AG09319 (cell line): Measurements from ENCODE around the gene SESN1.

ENCODE experiments used
- DNase-seq: peaks from one replicate; pipeline ENCODE4 v3.0.0-alpha.2; 2010; ENCODE audit warnings: low read depth; ENCODE audit errors: extremely low read depth
- CTCF ChIP-seq: IDR thresholded peaks from 2 replicates; pipeline ENCODE4 v1.5.1; 2011; ENCODE audit warnings: low read depth, mild to moderate bottlenecking, inconsistent platforms, low read length, moderate library complexity

The SESN1 gene

GRCh38 chr6:108944071-108944470 is 150.6 kb downstream of the SESN1 start:
- no peak for TF ChIP-seq CTCF
- DNase-seq, result no peak

- no peak for DNase-seq
These were observed 151.8 kb downstream of the SESN1 start for GRCh38 chr6:108942556-108943492.

GRCh38 chr6:108941859-108942258 is 152.8 kb downstream of the SESN1 start:
- DNase-seq, result no peak

More at GRCh38 chr6:108942556-108943492, 151.8 kb downstream of the SESN1 start:
- TF ChIP-seq CTCF, result no peak

GRCh38 chr6:108941281-108941680 is 153.4 kb downstream of the SESN1 start:
- no peak for DNase-seq
- TF ChIP-seq CTCF, result no peak

More at GRCh38 chr6:108941859-108942258, 152.8 kb downstream of the SESN1 start:
- TF ChIP-seq CTCF, result no peak

- DNase-seq, result no peak
- no peak for TF ChIP-seq CTCF
These were observed 153.9 kb downstream of the SESN1 start for GRCh38 chr6:108940741-108941140.

- TF ChIP-seq CTCF, result no peak
- no peak for DNase-seq
These were observed 157.5 kb downstream of the SESN1 start for GRCh38 chr6:108937170-108937569.
